Endodermal cell (in vitro differentiated cells): ENCODE measurements around the gene EGFLAM. TPM values are rescaled to one million over a fixed set of nuclear protein-coding genes. Genes with fewer than 3 reads are reported as not detected.

Experiments used
- DNase-seq: peaks from one replicate; pipeline ENCODE4 v3.0.0-alpha.2; 2017
- H3K27ac ChIP-seq: 2 replicates; pipeline ENCODE4 v1.5.1; 2013; ENCODE audit warnings: mild to moderate bottlenecking, low read depth, low read length, moderate library complexity
- H3K27me3 ChIP-seq: 2 replicates; pipeline ENCODE4 v1.6.1; 2013; ENCODE audit warnings: mild to moderate bottlenecking, low read length, moderate library complexity; ENCODE audit not compliant: insufficient read depth, control insufficient read depth, poor library complexity, severe bottlenecking
- H3K36me3 ChIP-seq: 2 replicates; pipeline ENCODE4 v1.7.0; 2013; ENCODE audit warnings: mild to moderate bottlenecking, low read length, moderate library complexity; ENCODE audit not compliant: control insufficient read depth, insufficient read depth
- H3K4me1 ChIP-seq: one replicate; pipeline ENCODE4 v1.7.0; 2013; ENCODE audit warnings: low read length; ENCODE audit not compliant: control insufficient read depth, insufficient read depth
- H3K4me3 ChIP-seq: 2 replicates; pipeline ENCODE4 v1.5.1; 2013; ENCODE audit warnings: mild to moderate bottlenecking, low read length, moderate library complexity
- H3K9ac ChIP-seq: 2 replicates; pipeline ENCODE4 v1.6.1; 2013; ENCODE audit warnings: mild to moderate bottlenecking, low read length, moderate library complexity; ENCODE audit not compliant: poor library complexity, severe bottlenecking; ENCODE audit errors: extremely low read depth
- H3K9me3 ChIP-seq: 2 replicates; pipeline ENCODE4 v1.6.1; 2013; ENCODE audit warnings: mild to moderate bottlenecking, low read length, moderate library complexity; ENCODE audit not compliant: control insufficient read depth
- H3K27ac Mint-ChIP-seq: 2 replicates; pipeline ENCODE4 v1.8.0; 2020; ENCODE audit warnings: mixed read lengths
- H3K27me3 Mint-ChIP-seq: 2 replicates; pipeline ENCODE4 v1.8.0; 2021; ENCODE audit warnings: mild to moderate bottlenecking, mixed read lengths; ENCODE audit not compliant: insufficient read depth
- H3K36me3 Mint-ChIP-seq: 2 replicates; pipeline ENCODE4 v1.8.0; 2020; ENCODE audit warnings: low read depth, mixed read lengths
- H3K4me1 Mint-ChIP-seq: 2 replicates; pipeline ENCODE4 v1.8.0; 2020; ENCODE audit warnings: mixed read lengths
- H3K4me3 Mint-ChIP-seq: 2 replicates; pipeline ENCODE4 v1.8.0; 2020; ENCODE audit warnings: mild to moderate bottlenecking, moderate library complexity, mixed read lengths
- H3K9me3 Mint-ChIP-seq: 2 replicates; pipeline ENCODE4 v1.8.0; 2020; ENCODE audit warnings: mild to moderate bottlenecking, mixed read lengths
- WGBS, 2 experiments: methylation state at CpG; one replicate each; pipeline versions ENCODE4 v1.1.5 to v1.1.7; 2013; ENCODE audit warnings: missing lambda C conversion rate in 2 of 2, mixed read lengths in 1 of 2; ENCODE audit not compliant: insufficient coverage in 1 of 2, insufficient read length in 1 of 2; 5-methylcytosine and 5-hydroxymethylcytosine counted together
- total RNA-seq, 2 donors: library from RNA; stranded (reverse); fragmentation: NEBNext Ultra II Directional in 1 of 2; extraction: Animal tissue kit (Norgen Biotek cat#: 25700) in 1 of 2; gene quantifications; 2 replicates in 1 of 2; 3 replicates in 1 of 2; pipeline ENCODE4 v1.2.1, GENCODE V29; 2021
- TF ChIP-seq, protein P1 (sequence below): fragments of 200-600 bp; sonication (generic); conservative IDR thresholded peaks from 2 replicates; pipeline ENCODE4 v1.5.0; 2021; ENCODE audit warnings: antibody characterized with exemption, mild to moderate bottlenecking

EGFLAM gene
- total RNA-seq, 2 donors from 2014 or later: 4.4 to 8.8 TPM

DNA sequence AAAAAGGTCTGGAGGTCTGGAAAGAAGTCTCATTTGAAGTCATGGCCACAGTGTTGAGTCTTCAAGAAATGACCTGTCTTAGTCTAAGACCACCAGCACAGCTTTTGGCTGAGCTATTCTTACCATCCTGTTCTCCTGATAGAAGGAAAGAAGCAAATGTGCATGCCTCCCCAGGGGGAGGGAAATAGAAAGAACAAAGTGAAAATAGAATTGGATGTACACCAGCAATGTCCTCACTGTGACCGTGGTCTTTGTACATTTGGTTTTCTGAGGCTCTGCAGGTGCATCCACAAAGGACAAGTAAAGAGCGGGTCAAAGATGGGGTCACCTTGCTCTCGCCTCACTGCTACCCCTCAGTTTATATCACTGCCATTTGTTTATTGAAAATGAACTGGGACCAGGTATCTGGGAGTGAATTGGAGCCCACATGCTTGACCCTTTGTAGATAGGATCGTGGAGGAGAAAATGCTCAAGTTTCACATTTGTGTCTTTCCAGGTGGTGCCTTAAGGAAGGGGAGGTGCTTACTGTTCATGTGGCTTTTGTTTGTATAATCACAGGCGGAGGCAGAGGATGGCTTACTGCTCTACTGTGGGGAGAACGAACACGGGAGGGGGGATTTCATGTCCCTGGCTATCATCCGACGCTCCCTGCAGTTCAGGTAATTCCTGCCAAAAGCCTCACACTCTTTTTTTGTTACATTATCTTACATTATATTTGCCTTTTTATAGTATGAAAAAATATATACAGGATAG, 150.3 kb downstream of the EGFLAM start:
- Histone ChIP-seq H3K4me3 (no peak overlapping the region), H3K27me3 (no peaks in the 10 kb centered on the region), H3K4me1 (no peaks in the 10 kb centered on the region), H3K9me3 (no peaks in the 10 kb centered on the region), H3K9ac (no peak overlapping the region), H3K27ac (no peak overlapping the region), H3K36me3 (no peaks in the 10 kb centered on the region)
- H3K36me3 Mint-ChIP-seq: peaks cover 2% of the 10 kb centered on the region
- no peak overlapping the region for H3K4me3 Mint-ChIP-seq
- peaks cover 29% of the 10 kb centered on the region for H3K4me1 Mint-ChIP-seq
- WGBS, 2 experiments: 87 to 95% methylated on average over 4 to 9 of the region's 9 CpGs
- no peaks in the 10 kb centered on the region for H3K9me3 Mint-ChIP-seq
- TF ChIP-seq, protein P1, sequence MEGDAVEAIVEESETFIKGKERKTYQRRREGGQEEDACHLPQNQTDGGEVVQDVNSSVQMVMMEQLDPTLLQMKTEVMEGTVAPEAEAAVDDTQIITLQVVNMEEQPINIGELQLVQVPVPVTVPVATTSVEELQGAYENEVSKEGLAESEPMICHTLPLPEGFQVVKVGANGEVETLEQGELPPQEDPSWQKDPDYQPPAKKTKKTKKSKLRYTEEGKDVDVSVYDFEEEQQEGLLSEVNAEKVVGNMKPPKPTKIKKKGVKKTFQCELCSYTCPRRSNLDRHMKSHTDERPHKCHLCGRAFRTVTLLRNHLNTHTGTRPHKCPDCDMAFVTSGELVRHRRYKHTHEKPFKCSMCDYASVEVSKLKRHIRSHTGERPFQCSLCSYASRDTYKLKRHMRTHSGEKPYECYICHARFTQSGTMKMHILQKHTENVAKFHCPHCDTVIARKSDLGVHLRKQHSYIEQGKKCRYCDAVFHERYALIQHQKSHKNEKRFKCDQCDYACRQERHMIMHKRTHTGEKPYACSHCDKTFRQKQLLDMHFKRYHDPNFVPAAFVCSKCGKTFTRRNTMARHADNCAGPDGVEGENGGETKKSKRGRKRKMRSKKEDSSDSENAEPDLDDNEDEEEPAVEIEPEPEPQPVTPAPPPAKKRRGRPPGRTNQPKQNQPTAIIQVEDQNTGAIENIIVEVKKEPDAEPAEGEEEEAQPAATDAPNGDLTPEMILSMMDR: no peak
- no peak for DNase-seq
- peaks cover 7% of the 10 kb centered on the region for H3K27me3 Mint-ChIP-seq
- no peak overlapping the region for H3K27ac Mint-ChIP-seq

DNA sequence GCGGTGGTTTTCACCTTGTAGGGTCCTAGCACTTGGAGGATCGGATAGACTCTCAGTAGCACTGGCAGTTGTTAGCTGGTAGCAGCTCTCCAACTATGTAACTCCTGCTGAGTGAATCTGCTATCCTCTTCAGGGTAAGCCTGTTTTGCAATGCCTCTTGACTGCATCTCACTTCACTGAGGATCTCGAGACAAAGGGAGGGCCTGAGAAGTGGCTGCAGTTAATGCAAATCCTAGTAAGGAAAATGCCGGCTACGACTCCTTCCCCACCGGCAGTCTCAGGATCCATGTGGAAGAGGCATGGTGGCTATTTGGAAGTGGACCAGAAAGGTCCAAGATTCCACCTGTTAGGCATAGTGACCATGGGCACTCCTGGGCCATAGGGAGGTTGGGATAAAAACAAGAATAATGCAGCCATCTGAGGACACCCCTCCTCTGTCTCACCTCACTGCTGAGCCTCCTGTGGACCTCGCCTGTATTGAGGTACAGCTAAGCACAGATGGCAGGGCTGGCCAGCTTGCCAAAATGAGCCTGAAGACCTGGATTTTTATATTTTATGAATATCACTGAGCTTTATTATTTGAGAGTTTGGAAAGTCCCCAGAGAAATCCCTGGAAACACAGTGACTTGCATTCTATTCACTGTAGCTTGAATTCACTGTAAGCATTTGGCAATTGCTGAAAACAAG, 152.1 kb downstream of the EGFLAM start:
- Histone ChIP-seq H3K27ac (no peak overlapping the region), H3K9ac (no peak overlapping the region), H3K4me1 (no peaks in the 10 kb centered on the region), H3K27me3 (no peaks in the 10 kb centered on the region), H3K9me3 (no peaks in the 10 kb centered on the region), H3K4me3 (no peak overlapping the region), H3K36me3 (no peaks in the 10 kb centered on the region)
- DNase-seq: no peak
- TF ChIP-seq, protein P1: no peak
- H3K36me3 Mint-ChIP-seq: peaks cover 2% of the 10 kb centered on the region
- 75 to 82% methylated on average over 5 to 7 of the region's 7 CpGs for WGBS, 2 experiments
- H3K27me3 Mint-ChIP-seq: peaks cover 10% of the 10 kb centered on the region
- peaks cover 25% of the 10 kb centered on the region for H3K4me1 Mint-ChIP-seq
- H3K9me3 Mint-ChIP-seq: no peaks in the 10 kb centered on the region
- H3K27ac Mint-ChIP-seq: peak overlapping the region; percentile 13
- H3K4me3 Mint-ChIP-seq: no peak overlapping the region

DNA sequence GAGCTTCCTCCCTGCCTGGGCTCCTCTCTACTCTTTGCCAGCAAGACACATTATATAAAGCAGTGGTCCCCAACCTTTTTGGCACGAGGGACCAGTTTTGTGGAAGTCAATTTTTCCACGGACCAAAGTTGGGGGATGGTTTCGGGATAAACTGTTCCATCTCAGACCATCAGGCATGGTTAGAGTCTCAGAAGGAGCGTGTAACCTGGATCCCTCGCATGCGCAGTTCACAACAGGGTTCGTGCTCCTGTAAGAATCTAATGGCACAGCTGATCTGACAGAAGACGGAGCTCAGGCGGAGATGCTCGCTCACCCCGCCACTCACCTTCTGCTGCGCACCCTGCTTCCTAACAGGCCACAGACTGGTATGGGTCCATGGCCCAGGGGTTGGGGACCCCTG, 155.3 kb downstream of the EGFLAM start:
- Mint-ChIP-seq H3K36me3 (peaks cover 2% of the 10 kb centered on the region), H3K9me3 (no peaks in the 10 kb centered on the region), H3K27ac (no peak overlapping the region), H3K4me1 (peaks cover 26% of the 10 kb centered on the region), H3K4me3 (no peak overlapping the region), H3K27me3 (peaks cover 17% of the 10 kb centered on the region)
- 89 to 92% methylated on average over 12 of the region's 12 CpGs for WGBS, 2 experiments
- Histone ChIP-seq H3K4me3 (no peak overlapping the region), H3K9ac (no peak overlapping the region), H3K27me3 (no peaks in the 10 kb centered on the region), H3K9me3 (no peaks in the 10 kb centered on the region), H3K27ac (no peak overlapping the region), H3K36me3 (no peaks in the 10 kb centered on the region), H3K4me1 (peaks cover 5% of the 10 kb centered on the region)
- DNase-seq: no peak
- TF ChIP-seq, protein P1: no peak
